GM10266 (cell line): ENCODE results near the gene COL25A1.

ENCODE experiments used
- DNase-seq: peaks from one replicate; pipeline ENCODE4 v3.0.0; 2012; ENCODE audit errors: extremely low spot score
- CTCF ChIP-seq: IDR thresholded peaks from 2 replicates; pipeline ENCODE4 v1.5.1; 2012; ENCODE audit warnings: mild to moderate bottlenecking, low read depth; ENCODE audit not compliant: control insufficient read depth, insufficient read depth; ENCODE audit errors: missing control alignments

COL25A1 gene

GRCh38 chr4:108972613-108973283 lies 329.7 kb downstream of the COL25A1 start:
- no peak for DNase-seq
- no peak for TF ChIP-seq CTCF

- TF ChIP-seq CTCF = no peak
- no peak for DNase-seq
These were observed 331.0 kb downstream of the COL25A1 start for GRCh38 chr4:108971473-108971872.

- DNase-seq = no peak
- no peak for TF ChIP-seq CTCF
These were observed 336.9 kb downstream of the COL25A1 start for GRCh38 chr4:108965472-108966076.

GRCh38 chr4:108965016-108965415 lies 337.4 kb downstream of the COL25A1 start:
- TF ChIP-seq CTCF = no peak
- no peak for DNase-seq

GRCh38 chr4:108963910-108964309 lies 338.5 kb downstream of the COL25A1 start:
- no peak for TF ChIP-seq CTCF
- DNase-seq = no peak

- TF ChIP-seq CTCF = no peak
These were observed 343.0 kb downstream of the COL25A1 start for GRCh38 chr4:108959491-108959890.

GRCh38 chr4:108954880-108955279 lies 347.6 kb downstream of the COL25A1 start:
- TF ChIP-seq CTCF = no peak
- DNase-seq = no peak

More at GRCh38 chr4:108959491-108959890, 343.0 kb downstream of the COL25A1 start:
- DNase-seq = no peak
